ENCODE measurements around the gene MXD4.

- TF ChIP-seq CTCF (IDR thresholded peaks at IDR 0.05; ENCODE audit: insufficient read depth, low read depth, low read length) (no peak), EZH2 (IDR thresholded peaks at IDR 0.05; ENCODE audit: insufficient read depth, low read length) (no peak)
Measured at GRCh38 chr4:2266181-2266580, 4.3 kb upstream of the MXD4 start.

Data from astrocyte (in vitro differentiated cells and primary cell).